ENCODE measurements around the gene PLOD2.

Gene PLOD2

DNA sequence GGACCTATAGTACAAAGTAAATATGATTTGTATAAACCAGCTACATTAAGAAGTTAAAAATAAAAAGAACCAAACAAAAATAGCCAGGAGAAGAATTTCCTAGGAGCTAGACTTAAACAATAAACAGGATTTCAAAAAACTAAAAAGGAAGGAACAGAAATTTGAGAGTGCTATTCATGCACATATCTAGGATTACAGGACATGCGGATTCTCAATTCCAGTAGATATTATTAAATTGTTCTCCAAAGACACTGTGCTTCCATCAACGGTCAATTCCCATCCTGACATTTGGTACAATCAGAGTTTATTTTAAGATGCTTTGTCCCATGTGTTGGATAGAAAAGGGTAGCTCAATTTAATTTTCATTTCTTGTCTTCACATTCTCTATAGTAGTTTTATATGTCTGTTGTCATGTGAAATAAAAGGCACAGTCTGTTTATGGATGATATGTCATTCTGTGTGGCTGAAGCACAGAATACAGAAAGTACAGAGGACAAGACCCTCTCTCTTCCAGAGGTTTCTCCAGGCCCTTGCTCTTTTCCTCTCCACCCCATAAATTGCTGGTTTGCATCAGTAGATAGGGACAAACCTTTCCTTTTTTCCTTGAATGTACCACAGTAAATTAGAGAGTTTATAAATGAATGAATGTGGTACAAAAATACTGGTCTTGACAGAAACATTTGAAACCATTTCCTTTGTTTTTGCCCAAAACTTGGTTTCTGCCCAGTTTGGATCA, 3.5 kb downstream of the PLOD2 start:
- H3K27me3 ChIP-seq (ENCODE audit: control insufficient read depth, insufficient read depth, low read length) = no peaks in the 10 kb centered on the region
- H3K4me1 ChIP-seq = peaks cover 18% of the 10 kb centered on the region
- no peak overlapping the region for H3K9ac ChIP-seq
- H2AFZ ChIP-seq = peak overlapping the region; percentile 12
- H3K36me3 ChIP-seq (ENCODE audit: control insufficient read depth, insufficient read depth, low read length) = no peaks in the 10 kb centered on the region
- no peak for TF ChIP-seq CTCF (IDR thresholded peaks at IDR 0.05)
- no peak overlapping the region for H3K4me2 ChIP-seq (ENCODE audit: low read length)
- H3K79me2 ChIP-seq = peaks cover 16% of the 10 kb centered on the region
- peak overlapping the region; percentile 92 for H3K27ac ChIP-seq
- H3K9me3 ChIP-seq (ENCODE audit: control insufficient read depth, low read length) = no peaks in the 10 kb centered on the region
- no peak overlapping the region for H3K4me3 ChIP-seq (ENCODE audit: low read depth, low read length)

- Histone ChIP-seq H3K36me3 (ENCODE audit: control insufficient read depth, insufficient read depth, low read length) (no peaks in the 10 kb centered on the region), H3K4me1 (peaks cover 18% of the 10 kb centered on the region), H3K27me3 (ENCODE audit: control insufficient read depth, insufficient read depth, low read length) (no peaks in the 10 kb centered on the region), H3K27ac (peak overlapping the region; percentile 92), H3K4me2 (ENCODE audit: low read length) (no peak overlapping the region), H2AFZ (peak overlapping the region; percentile 33), H3K79me2 (peaks cover 18% of the 10 kb centered on the region), H3K9me3 (ENCODE audit: control insufficient read depth, low read length) (no peaks in the 10 kb centered on the region), H3K4me3 (ENCODE audit: low read depth, low read length) (no peak overlapping the region), H3K9ac (no peak overlapping the region)
- no peak for TF ChIP-seq CTCF (IDR thresholded peaks at IDR 0.05)
Observed at GRCh38 chr3:146156666-146157314, 4.2 kb downstream of the PLOD2 start.

- H3K27me3 ChIP-seq (ENCODE audit: control insufficient read depth, insufficient read depth, low read length) = no peaks in the 10 kb centered on the region
- H3K9ac ChIP-seq = no peak overlapping the region
- no peak for TF ChIP-seq CTCF (IDR thresholded peaks at IDR 0.05)
- H3K27ac ChIP-seq = peak overlapping the region; percentile 92
- no peaks in the 10 kb centered on the region for H3K9me3 ChIP-seq (ENCODE audit: control insufficient read depth, low read length)
- H3K79me2 ChIP-seq = peaks cover 22% of the 10 kb centered on the region
- no peaks in the 10 kb centered on the region for H3K36me3 ChIP-seq (ENCODE audit: control insufficient read depth, insufficient read depth, low read length)
- H3K4me3 ChIP-seq (ENCODE audit: low read depth, low read length) = no peak overlapping the region
- H2AFZ ChIP-seq = peak overlapping the region; percentile 43
- H3K4me2 ChIP-seq (ENCODE audit: low read length) = no peak overlapping the region
- peaks cover 18% of the 10 kb centered on the region for H3K4me1 ChIP-seq
Observed at GRCh38 chr3:146156095-146156494, 4.9 kb downstream of the PLOD2 start.

- H3K4me3 ChIP-seq (ENCODE audit: low read depth, low read length) = no peak overlapping the region
- H3K27ac ChIP-seq = no peak overlapping the region
- peaks cover 32% of the 10 kb centered on the region for H3K79me2 ChIP-seq
- no peaks in the 10 kb centered on the region for H3K36me3 ChIP-seq (ENCODE audit: control insufficient read depth, insufficient read depth, low read length)
- no peaks in the 10 kb centered on the region for H3K9me3 ChIP-seq (ENCODE audit: control insufficient read depth, low read length)
- TF ChIP-seq CTCF (IDR thresholded peaks at IDR 0.05) = no peak
- no peaks in the 10 kb centered on the region for H3K27me3 ChIP-seq (ENCODE audit: control insufficient read depth, insufficient read depth, low read length)
- no peak overlapping the region for H3K9ac ChIP-seq
- H3K4me1 ChIP-seq = peaks cover 19% of the 10 kb centered on the region
- no peak overlapping the region for H3K4me2 ChIP-seq (ENCODE audit: low read length)
- no peak overlapping the region for H2AFZ ChIP-seq
Observed at GRCh38 chr3:146154995-146155394, 6.0 kb downstream of the PLOD2 start.

All from parathyroid adenoma (tissue), 2 donors.